ENCODE measurements around the gene SLC44A3.

GRCh38 chr1:94887106-94887505 is 66.9 kb downstream of the SLC44A3 start:
- TF ChIP-seq CTCF (IDR thresholded peaks at IDR 0.05) = no peak
- no peak for TF ChIP-seq POLR2A (IDR thresholded peaks at IDR 0.05)
- TF ChIP-seq EP300 (IDR thresholded peaks at IDR 0.05) = no peak

Measured in ovary (tissue), 3 donors.